ENCODE measurements around the gene C1QL1. TPM values are rescaled to one million over a fixed set of nuclear protein-coding genes. Genes with fewer than 3 reads are reported as not detected.

Gene C1QL1
- total RNA-seq, 4 donors from 2014 or later = 9.8 to 25.5 (median 21.2) TPM

GRCh38 chr17:45003877-45004276 is 35.8 kb upstream of the C1QL1 start:
- Histone ChIP-seq H3K4me1 (no peaks in the 10 kb centered on the region), H3K9me3 (peaks cover 0 to 11% (median 0%) of the 10 kb centered on the region in 4 donors), H3K36me3 (no peaks in the 10 kb centered on the region), H3K27me3 (no peaks in the 10 kb centered on the region), H3K4me3 (no peak overlapping the region), H3K27ac (no peak overlapping the region)
- WGBS, 2 donors = 54 to 57% methylated on average over 8 of the region's 8 CpGs
- DNase-seq (ENCODE audit: low spot score in 2 of 2) = no peak
- TF ChIP-seq POLR2A (IDR thresholded peaks at IDR 0.05) (no peak), CTCF (IDR thresholded peaks at IDR 0.05) (no peak), EP300 (IDR thresholded peaks at IDR 0.05) (no peak)

- Histone ChIP-seq H3K9me3 (peaks cover 0 to 12% (median 0%) of the 10 kb centered on the region in 4 donors), H3K4me1 (no peaks in the 10 kb centered on the region), H3K36me3 (no peaks in the 10 kb centered on the region), H3K27me3 (no peaks in the 10 kb centered on the region), H3K4me3 (no peak overlapping the region), H3K27ac (no peak overlapping the region)
- WGBS, 2 donors = 74 to 77% methylated on average over 3 of the region's 3 CpGs
- TF ChIP-seq EP300 (IDR thresholded peaks at IDR 0.05) (no peak), POLR2A (IDR thresholded peaks at IDR 0.05) (no peak), CTCF (IDR thresholded peaks at IDR 0.05) (no peak)
- DNase-seq (ENCODE audit: low spot score in 2 of 2) = no peak
Observed at GRCh38 chr17:45001310-45001709, 33.2 kb upstream of the C1QL1 start.

GRCh38 chr17:44999433-44999832 is 31.3 kb upstream of the C1QL1 start:
- H3K27ac ChIP-seq = no peak overlapping the region
- no peak overlapping the region for H3K4me3 ChIP-seq
- H3K36me3 ChIP-seq = no peaks in the 10 kb centered on the region
- peaks cover 0 to 12% (median 0%) of the 10 kb centered on the region in 4 donors for H3K9me3 ChIP-seq
- H3K27me3 ChIP-seq = no peaks in the 10 kb centered on the region
- H3K4me1 ChIP-seq = no peaks in the 10 kb centered on the region
- DNase-seq (ENCODE audit: low spot score in 2 of 2) = no peak
- TF ChIP-seq POLR2A (IDR thresholded peaks at IDR 0.05) (no peak), EP300 (IDR thresholded peaks at IDR 0.05) (no peak), CTCF (IDR thresholded peaks at IDR 0.05) (no peak)
- 93% methylated on average over 3 of the region's 3 CpGs for WGBS, 2 donors

GRCh38 chr17:44998646-44999045 is 30.5 kb upstream of the C1QL1 start:
- H3K27ac ChIP-seq = no peak overlapping the region
- H3K9me3 ChIP-seq = peaks cover 0 to 12% (median 0%) of the 10 kb centered on the region in 4 donors
- no peak overlapping the region for H3K4me3 ChIP-seq
- TF ChIP-seq EP300 (IDR thresholded peaks at IDR 0.05) (no peak), POLR2A (IDR thresholded peaks at IDR 0.05) (no peak), CTCF (IDR thresholded peaks at IDR 0.05) (no peak)
- no peaks in the 10 kb centered on the region for H3K27me3 ChIP-seq
- H3K4me1 ChIP-seq = no peaks in the 10 kb centered on the region
- DNase-seq (ENCODE audit: low spot score in 2 of 2) = no peak
- no peaks in the 10 kb centered on the region for H3K36me3 ChIP-seq

- Histone ChIP-seq H3K27ac (no peak overlapping the region), H3K27me3 (no peaks in the 10 kb centered on the region), H3K36me3 (no peaks in the 10 kb centered on the region), H3K4me3 (no peak overlapping the region), H3K9me3 (peaks cover 0 to 12% (median 0%) of the 10 kb centered on the region in 4 donors), H3K4me1 (no peaks in the 10 kb centered on the region)
- DNase-seq (ENCODE audit: low spot score in 2 of 2) = no peak
- no peak for TF ChIP-seq EP300 (IDR thresholded peaks at IDR 0.05)
- TF ChIP-seq POLR2A (IDR thresholded peaks at IDR 0.05) = no peak
- no peak for TF ChIP-seq CTCF (IDR thresholded peaks at IDR 0.05)
- WGBS, 2 donors = 56 to 57% methylated on average over 6 to 7 of the region's 7 CpGs
Observed at GRCh38 chr17:44997733-44998520, 29.8 kb upstream of the C1QL1 start.
